GM12872 (cell line): ENCODE measurements around the gene SIPA1L3.

Source experiments
- CTCF ChIP-seq: IDR thresholded peaks from 3 replicates; pipeline ENCODE4 v1.5.1; 2011; ENCODE audit warnings: low read depth, mild to moderate bottlenecking, low read length, moderate library complexity; ENCODE audit not compliant: insufficient read depth

SIPA1L3 gene

GRCh38 chr19:37906869-37907734 is at the start of gene SIPA1L3:
Gene SIPA1L3, plus strand, starts transcription at chr19:37907208. Its CDS starts 174,358 bp downstream, at chr19:38081566.
- no peak for TF ChIP-seq CTCF

- no peak for TF ChIP-seq CTCF
Measured at GRCh38 chr19:37864501-37864900, 42.5 kb upstream of the SIPA1L3 start.

- no peak for TF ChIP-seq CTCF
Measured at GRCh38 chr19:37867831-37868230, 39.2 kb upstream of the SIPA1L3 start.

- TF ChIP-seq CTCF, result no peak
Measured at GRCh38 chr19:37869766-37870340, 37.2 kb upstream of the SIPA1L3 start.

- TF ChIP-seq CTCF, result no peak
Measured at GRCh38 chr19:37872383-37872782, 34.6 kb upstream of the SIPA1L3 start.

- no peak for TF ChIP-seq CTCF
Measured at GRCh38 chr19:37874784-37875183, 32.2 kb upstream of the SIPA1L3 start.

- no peak for TF ChIP-seq CTCF
Measured at GRCh38 chr19:37876032-37876431, 31.0 kb upstream of the SIPA1L3 start.
